Caco-2 (cell line): ENCODE results near the gene SLC25A24. TPM values are rescaled to one million over a fixed set of nuclear protein-coding genes. Genes with fewer than 3 reads are reported as not detected.
A peak's percentile ranks its signal among the peaks of the same experiment; 100 is the strongest.

ENCODE experiments used
- BruUV-seq: library from RNA; stranded (reverse); fragments of 400-500 nt; replicated peaks from 2 replicates; lab custom pipeline; 2021; lab: Mats Ljungman, UMichigan
- CTCF ChIA-PET: fragments of 300-600 bp; sonication (Branson Sonifier 250); formaldehyde crosslinking; loops from one replicate; lab custom pipeline; 2022; ENCODE audit warnings: antibody characterized with exemption; lab: Charles Lee
- POLR2A ChIA-PET: fragments of 300-600 bp; sonication (Branson Sonifier 250); formaldehyde crosslinking; loops from one replicate; lab custom pipeline; 2022; ENCODE audit warnings: antibody characterized with exemption; lab: Charles Lee
- DNase-seq, 2 experiments: peaks; one replicate each; pipeline versions ENCODE4 v3.0.0 to v3.0.0-alpha.2; 2020 to 2022
- H3K27me3 ChIP-seq: replicated peaks from 2 replicates; pipeline ENCODE4 v1.6.0; 2011; ENCODE audit warnings: low read length; ENCODE audit not compliant: control insufficient read depth, insufficient read depth
- H3K36me3 ChIP-seq: 2 replicates; pipeline ENCODE4 v1.5.1; 2011; ENCODE audit warnings: low read length; ENCODE audit not compliant: control insufficient read depth, insufficient read depth
- H3K4me1 ChIP-seq: fragments of 250-450 bp; sonication (Bioruptor Pico); 2 replicates; pipeline ENCODE4 v1.5.1; 2020; ENCODE audit warnings: mild to moderate bottlenecking
- H3K4me3 ChIP-seq: 2 replicates; pipeline ENCODE4 v1.5.1; 2011; ENCODE audit warnings: low read depth, mild to moderate bottlenecking, control low read depth, low read length
- H3K9me3 ChIP-seq: fragments of 250-450 bp; sonication (Bioruptor Pico); 2 replicates; pipeline ENCODE4 v1.5.1; 2020; ENCODE audit warnings: mild to moderate bottlenecking, moderate library complexity
- H3K27ac Mint-ChIP-seq: one replicate; pipeline ENCODE4 v1.8.0; 2022; ENCODE audit warnings: mixed read lengths; ENCODE audit not compliant: unreplicated experiment
- H3K27me3 Mint-ChIP-seq: one replicate; pipeline ENCODE4 v1.8.0; 2022; ENCODE audit warnings: mixed read lengths; ENCODE audit not compliant: insufficient read depth, unreplicated experiment
- H3K36me3 Mint-ChIP-seq: one replicate; pipeline ENCODE4 v1.8.0; 2022; ENCODE audit warnings: mild to moderate bottlenecking, mixed read lengths; ENCODE audit not compliant: insufficient read depth, unreplicated experiment
- H3K4me1 Mint-ChIP-seq: one replicate; pipeline ENCODE4 v1.8.0; 2022; ENCODE audit warnings: low read depth, mixed read lengths; ENCODE audit not compliant: unreplicated experiment
- H3K4me3 Mint-ChIP-seq: one replicate; pipeline ENCODE4 v1.8.0; 2022; ENCODE audit warnings: mild to moderate bottlenecking, moderate library complexity, mixed read lengths; ENCODE audit not compliant: unreplicated experiment
- H3K9me3 Mint-ChIP-seq: one replicate; pipeline ENCODE4 v1.8.0; 2022; ENCODE audit warnings: mixed read lengths; ENCODE audit not compliant: unreplicated experiment
- CTCF ChIP-seq, 2 experiments: fragments of 200-600 bp in 1 of 2; IDR thresholded peaks; 1 replicate in 1 of 2; 2 replicates in 1 of 2; pipeline versions ENCODE4 v1.5.1 to v1.8.0; 2011 to 2022; ENCODE audit warnings: antibody characterized with exemption in 1 of 2, control low read depth in 1 of 2, inconsistent platforms in 1 of 2, low read depth in 1 of 2, low read length in 1 of 2, mild to moderate bottlenecking in 1 of 2, moderate library complexity in 1 of 2; ENCODE audit not compliant: insufficient read depth in 1 of 2, severe bottlenecking in 1 of 2, unreplicated experiment in 1 of 2
- intact Hi-C: fragments of 100-400 bp; cut with micrococcal nuclease; formaldehyde crosslinking; loops from one replicate; pipeline ENCODE4 v1.10.0; 2022; ENCODE audit not compliant: unreplicated experiment
- total RNA-seq: library from RNA; stranded (reverse); gene quantifications from 2 replicates; pipeline ENCODE4 v1.2.3, GENCODE V29; 2022

SLC25A24 gene
- total RNA-seq, 1 experiment from 2014 or later = 26.4 TPM

DNA sequence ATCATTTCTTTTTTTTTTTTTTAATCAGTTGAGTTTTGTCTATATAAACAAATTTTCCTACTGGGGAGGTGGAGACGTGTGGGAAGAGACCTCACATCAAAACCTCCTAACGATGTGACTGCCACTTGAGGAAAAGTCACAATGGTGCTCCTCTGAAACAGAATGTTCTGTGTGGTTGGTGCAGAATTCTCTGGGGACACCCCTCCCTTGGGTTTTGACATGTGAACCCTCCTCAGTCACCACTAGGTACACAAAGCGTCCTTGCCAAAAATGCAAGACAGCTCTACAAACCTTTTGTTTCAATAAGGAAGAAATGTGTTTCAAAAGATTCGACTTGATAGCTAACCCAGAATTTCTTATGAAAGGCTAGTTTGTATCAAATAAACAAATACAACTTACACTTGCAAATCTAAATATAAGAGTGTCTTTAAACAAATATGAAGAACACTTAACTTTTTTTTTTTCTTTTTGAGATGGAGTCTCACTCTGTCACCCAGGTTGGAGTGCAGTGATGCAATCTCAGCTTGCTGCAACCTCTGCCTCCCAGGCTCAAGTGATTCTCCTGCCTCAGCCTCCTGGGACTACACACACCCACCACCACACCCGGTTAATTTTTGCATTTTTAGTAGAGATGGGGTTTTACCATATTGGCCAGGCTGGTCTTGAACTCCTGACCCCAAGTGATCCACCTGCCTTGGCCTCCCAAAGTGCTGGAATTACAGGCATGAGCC, 9.3 kb downstream of the SLC25A24 start:
- H3K9me3 ChIP-seq = no peaks in the 10 kb centered on the region
- peaks cover 28% of the 10 kb centered on the region for H3K36me3 Mint-ChIP-seq
- no peaks in the 10 kb centered on the region for H3K4me1 ChIP-seq
- no peaks in the 10 kb centered on the region for H3K4me1 Mint-ChIP-seq
- no peaks in the 10 kb centered on the region for H3K27me3 Mint-ChIP-seq
- peaks cover 9% of the 10 kb centered on the region for H3K9me3 Mint-ChIP-seq
- intact Hi-C loops = no loop called here
- H3K4me3 ChIP-seq = no peak overlapping the region
- no peaks in the 10 kb centered on the region for H3K36me3 ChIP-seq
- no peaks in the 10 kb centered on the region for H3K27me3 ChIP-seq
- DNase-seq = no peak
- ChIA-PET CTCF (no interaction called here), POLR2A (no interaction called here)
- H3K27ac Mint-ChIP-seq = no peak overlapping the region
- BruUV-seq = no TSS peak
- H3K4me3 Mint-ChIP-seq = no peak overlapping the region
- no peak for TF ChIP-seq CTCF (IDR thresholded peaks at IDR 0.05; ENCODE audit: insufficient read depth in 1 of 2, low read depth in 1 of 2, low read length in 1 of 2, severe bottlenecking in 1 of 2, unreplicated experiment in 1 of 2)

DNA sequence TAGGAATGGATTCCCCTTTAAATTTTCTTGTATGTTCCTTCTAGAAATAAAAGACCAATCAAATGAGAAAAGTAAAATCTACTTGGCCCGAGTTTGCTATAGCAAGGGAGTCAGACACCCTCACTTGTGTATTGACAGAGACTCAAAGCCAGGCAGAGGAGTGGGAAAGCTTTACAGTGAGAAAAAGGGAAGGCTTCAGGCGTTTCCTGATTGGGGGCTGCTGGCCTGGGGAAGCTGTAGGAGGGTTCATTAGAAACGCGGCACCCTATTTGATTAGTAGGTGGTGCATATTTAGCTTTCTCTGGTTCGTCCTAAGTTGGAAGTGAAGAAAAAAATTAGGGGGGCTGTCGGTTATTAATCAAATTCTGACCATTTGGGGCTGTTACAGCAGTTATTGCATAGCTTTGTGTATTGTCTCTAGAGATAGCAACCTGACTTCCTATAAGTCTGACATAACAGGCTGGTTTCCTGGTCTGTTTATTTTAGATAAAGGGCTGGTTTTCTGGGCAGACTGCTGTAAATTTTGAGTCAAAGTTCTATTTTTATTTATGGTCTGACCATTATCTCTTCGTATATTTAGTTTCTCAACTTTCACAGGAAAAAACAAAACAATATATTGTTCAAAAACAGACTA, 10.0 kb downstream of the SLC25A24 start:
- no peaks in the 10 kb centered on the region for H3K9me3 ChIP-seq
- no peak overlapping the region for H3K27ac Mint-ChIP-seq
- CTCF ChIA-PET = no interaction called here
- no peak for TF ChIP-seq CTCF (IDR thresholded peaks at IDR 0.05; ENCODE audit: insufficient read depth in 1 of 2, low read depth in 1 of 2, low read length in 1 of 2, severe bottlenecking in 1 of 2, unreplicated experiment in 1 of 2)
- POLR2A ChIA-PET = no interaction called here
- TSS peak; percentile 23 for BruUV-seq
- no peaks in the 10 kb centered on the region for H3K36me3 ChIP-seq
- H3K9me3 Mint-ChIP-seq = peaks cover 6% of the 10 kb centered on the region
- H3K4me1 ChIP-seq = no peaks in the 10 kb centered on the region
- no peak for DNase-seq
- peaks cover 26% of the 10 kb centered on the region for H3K36me3 Mint-ChIP-seq
- no peaks in the 10 kb centered on the region for H3K27me3 Mint-ChIP-seq
- H3K4me3 Mint-ChIP-seq = no peak overlapping the region
- H3K4me1 Mint-ChIP-seq = no peaks in the 10 kb centered on the region
- intact Hi-C loops = no loop called here
- no peak overlapping the region for H3K4me3 ChIP-seq
- H3K27me3 ChIP-seq = no peaks in the 10 kb centered on the region

DNA sequence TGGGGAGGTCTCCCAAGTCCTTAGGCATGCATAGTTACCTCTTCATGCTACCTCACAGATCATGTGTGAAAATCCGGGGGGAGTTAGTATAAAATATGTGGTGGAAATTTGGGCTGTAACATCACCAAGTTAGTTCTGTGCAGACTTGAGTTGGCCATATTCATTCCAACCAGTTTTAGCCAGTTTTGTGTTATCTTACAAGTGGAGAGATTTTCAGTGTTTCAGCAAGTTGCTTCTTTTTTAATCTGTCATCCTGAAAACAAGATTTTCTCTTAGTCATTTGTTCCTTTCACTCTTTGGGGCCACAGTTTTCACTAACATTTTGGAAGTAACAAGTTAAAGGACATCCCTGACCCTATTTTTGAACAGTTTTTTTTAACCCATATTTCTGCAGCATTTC, 11.3 kb downstream of the SLC25A24 start:
- Histone ChIP-seq H3K9me3 (no peaks in the 10 kb centered on the region), H3K36me3 (no peaks in the 10 kb centered on the region), H3K4me1 (no peaks in the 10 kb centered on the region), H3K4me3 (no peak overlapping the region), H3K27me3 (no peaks in the 10 kb centered on the region)
- ChIA-PET CTCF (no interaction called here), POLR2A (no interaction called here)
- intact Hi-C loops = no loop called here
- Mint-ChIP-seq H3K27me3 (no peaks in the 10 kb centered on the region), H3K9me3 (no peaks in the 10 kb centered on the region), H3K36me3 (peaks cover 19% of the 10 kb centered on the region), H3K4me1 (no peaks in the 10 kb centered on the region), H3K27ac (no peak overlapping the region), H3K4me3 (no peak overlapping the region)
- DNase-seq = no peak
- TF ChIP-seq CTCF (IDR thresholded peaks at IDR 0.05; ENCODE audit: insufficient read depth in 1 of 2, low read depth in 1 of 2, low read length in 1 of 2, severe bottlenecking in 1 of 2, unreplicated experiment in 1 of 2) = no peak
- no TSS peak for BruUV-seq
